GM21529 (cell line): ENCODE data around the gene SPRY1.

Experiments used
- ATAC-seq: cut with Tn5 transposase; IDR thresholded peaks from one replicate; pipeline ENCODE4 v1.9.1; 2021; ENCODE audit not compliant: unreplicated experiment

Gene SPRY1

GRCh38 chr4:123438031-123438430, 41.4 kb downstream of the SPRY1 start:
- ATAC-seq = no peak

DNA sequence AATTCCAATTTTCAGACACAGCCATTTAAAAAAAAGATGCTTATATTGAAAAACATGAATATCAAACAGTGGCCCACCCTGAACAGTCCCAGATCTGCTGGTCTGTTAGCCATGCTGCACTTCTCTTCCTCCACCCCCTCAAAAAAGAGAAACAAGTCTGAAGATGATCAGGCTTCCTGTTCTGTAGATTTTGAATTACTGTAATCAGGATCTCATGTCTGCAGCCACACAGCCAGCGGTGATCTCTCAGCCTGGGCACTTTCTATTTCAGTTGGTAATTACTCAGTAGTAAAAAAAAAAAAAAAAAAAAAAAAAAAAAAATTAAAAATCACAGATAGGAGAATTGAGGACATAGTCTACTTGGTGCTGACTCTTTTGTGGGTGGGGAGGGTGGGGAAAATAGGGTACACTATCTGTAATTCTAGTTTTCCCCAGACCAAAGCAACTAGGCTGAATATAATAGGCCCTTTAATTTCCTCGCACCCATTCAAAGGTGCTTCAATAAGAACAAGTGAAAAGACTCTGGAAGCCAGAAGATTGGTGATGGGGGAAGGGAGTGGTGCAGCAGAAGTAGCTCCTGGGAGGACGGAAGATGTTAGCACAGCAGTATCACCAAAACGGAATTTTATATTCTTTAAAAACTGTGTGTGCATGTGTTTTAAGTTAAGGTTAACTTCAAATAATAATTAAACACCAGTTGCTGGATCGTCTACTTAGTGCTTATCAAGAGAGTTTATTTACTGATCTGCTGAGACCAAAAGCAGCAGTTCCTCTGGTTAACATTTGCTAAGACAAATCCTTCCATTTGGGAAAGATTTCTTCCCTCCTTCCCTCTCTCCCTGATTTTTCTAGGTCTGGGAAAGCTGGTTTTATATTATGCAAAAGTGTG, 47.0 kb downstream of the SPRY1 start:
- peak; percentile 81 for ATAC-seq

DNA sequence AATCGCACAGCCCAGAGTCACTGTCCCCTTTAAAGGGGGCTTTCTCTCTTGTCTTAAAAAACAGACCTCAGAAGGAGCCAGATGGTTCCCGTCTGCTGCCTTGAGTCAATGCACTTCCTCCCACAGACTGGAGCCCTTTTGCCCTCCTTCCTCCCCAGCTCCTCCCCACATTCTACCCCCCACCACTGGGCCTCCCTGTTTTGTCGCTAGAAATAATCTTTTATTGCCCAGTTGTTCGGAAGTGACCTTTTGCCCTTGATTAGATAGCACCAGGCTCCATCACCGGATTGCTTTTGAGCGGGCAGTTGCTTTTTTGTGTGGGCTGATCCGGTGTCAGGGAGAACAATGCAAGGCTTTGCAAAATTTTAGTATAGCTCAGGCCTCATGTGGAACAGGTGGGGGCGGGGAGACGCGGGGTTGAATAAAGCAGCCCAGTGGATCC, 47.7 kb downstream of the SPRY1 start:
- ATAC-seq = peak; percentile 83

- ATAC-seq = no peak
Measured at GRCh38 chr4:123446865-123447474, 50.4 kb downstream of the SPRY1 start.

DNA sequence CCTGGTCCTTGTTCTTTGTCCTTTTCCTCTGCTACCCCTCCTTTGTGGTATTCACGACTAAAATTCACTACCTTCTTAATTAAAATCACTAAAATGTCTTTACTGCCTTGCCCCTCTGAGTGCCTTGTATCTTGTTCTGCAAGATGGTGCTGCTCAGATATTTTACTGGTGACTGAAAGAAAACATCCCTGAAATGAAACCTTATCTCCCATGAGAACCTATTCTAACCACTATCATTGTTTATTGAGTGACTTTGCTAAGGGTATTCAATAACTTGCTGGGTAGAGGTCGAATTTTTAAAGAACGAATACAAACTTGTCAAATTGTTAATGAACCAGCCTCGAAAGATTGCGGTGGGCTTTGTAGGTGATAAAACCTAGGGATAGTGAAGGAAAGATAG, 52.8 kb downstream of the SPRY1 start:
- ATAC-seq = no peak

DNA sequence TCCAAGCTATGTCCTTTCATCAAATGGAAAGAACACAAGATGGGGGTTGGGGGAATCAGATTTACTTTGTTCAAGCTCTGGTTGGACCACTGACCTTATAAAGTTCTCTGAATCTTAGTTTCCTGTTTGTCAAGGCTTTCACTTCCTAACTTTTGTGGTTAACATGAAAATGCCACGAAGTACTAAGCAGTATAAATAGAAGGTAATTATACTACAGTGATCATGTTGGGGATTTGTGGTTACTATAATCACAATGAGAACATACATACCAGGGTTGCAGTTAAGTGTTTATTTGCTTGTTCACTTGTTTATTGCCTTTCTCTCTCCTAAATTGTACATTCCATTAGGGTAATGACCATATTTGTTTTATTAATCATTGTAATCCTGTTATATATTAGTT, 53.2 kb downstream of the SPRY1 start:
- ATAC-seq = peak; percentile 88

DNA sequence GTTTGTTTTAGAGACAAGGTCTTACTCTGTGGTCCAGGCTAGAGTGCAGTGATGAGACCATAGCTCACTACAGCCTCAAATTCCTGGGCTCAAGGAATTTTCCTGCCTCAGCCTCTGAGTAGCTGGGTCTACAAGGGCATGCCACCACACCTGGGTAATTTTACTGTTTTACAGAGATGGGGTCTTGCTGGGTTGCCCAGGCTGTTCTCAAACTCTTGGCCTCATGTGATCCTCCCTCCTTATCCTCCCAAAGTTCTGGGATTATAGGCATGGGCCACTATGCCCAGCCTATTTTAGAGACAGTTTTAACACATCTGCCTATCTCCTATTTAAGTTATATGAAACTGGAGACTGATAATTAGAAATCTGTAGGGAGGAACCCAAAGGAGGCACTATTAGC, 53.8 kb downstream of the SPRY1 start:
- ATAC-seq = no peak

DNA sequence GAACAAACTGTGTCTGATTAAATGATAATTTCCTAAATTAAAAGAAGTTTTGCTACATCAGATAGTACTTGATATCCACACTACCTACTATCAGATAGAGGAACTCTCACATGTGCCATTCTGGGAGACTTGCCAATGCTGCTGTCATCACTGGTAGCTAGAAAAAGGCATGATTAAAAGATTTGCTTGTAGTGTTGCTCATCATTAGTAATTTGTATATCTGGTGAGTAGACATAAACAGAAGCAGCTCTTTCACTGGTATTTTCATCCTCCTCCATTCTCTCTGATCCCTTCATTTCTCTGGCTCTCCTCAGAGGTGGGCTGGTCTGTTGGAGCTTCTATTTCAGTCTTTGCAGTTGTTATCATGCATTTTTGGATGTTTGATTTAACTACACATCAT, 56.0 kb downstream of the SPRY1 start:
- ATAC-seq = no peak

DNA sequence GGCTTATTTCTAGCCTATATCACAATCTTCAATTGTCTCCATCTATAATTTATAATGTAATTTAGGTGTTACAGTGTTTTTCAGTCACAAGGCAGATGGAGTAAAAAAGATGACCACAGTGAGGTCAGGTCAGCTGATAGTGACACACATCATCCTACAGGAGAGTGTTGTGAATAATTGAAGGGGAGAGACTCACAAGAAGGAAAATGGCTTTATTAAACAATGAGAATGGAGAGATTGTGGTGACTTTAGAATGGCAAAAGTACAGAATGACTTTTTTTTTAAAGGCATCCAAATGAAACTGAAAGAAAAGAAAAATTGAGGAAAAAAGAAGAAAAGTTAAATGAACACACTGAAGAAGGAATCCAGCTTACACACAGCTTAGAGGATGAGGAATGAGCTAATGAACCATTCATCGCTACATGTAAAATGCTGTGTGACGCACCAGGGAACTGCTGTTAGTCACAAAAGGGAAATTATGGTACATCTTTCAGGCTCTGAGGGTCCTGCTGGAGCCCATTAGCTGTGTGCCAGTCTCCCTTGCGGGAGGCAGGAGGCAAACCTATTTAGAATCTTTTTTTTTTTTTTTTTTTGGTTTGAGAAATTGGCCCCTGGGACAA, 56.6 kb downstream of the SPRY1 start:
- no peak for ATAC-seq
